ENCODE results near the gene IFNAR1.
A peak's percentile ranks its signal among the peaks of the same experiment; 100 is the strongest.

Gene IFNAR1

GRCh38 chr21:33324291-33325221 is at the start of gene IFNAR1:
Gene IFNAR1 (plus strand): TSS chr21:33324970. CDS start chr21:33325056, 86 bp downstream.
- no peaks in the 10 kb centered on the region for H3K4me1 Mint-ChIP-seq
- H3K4me3 Mint-ChIP-seq: no peak within 1 kb of the TSS
- peaks cover 6% of the 10 kb centered on the region for H3K9me3 Mint-ChIP-seq
- peaks cover 2% of the 10 kb centered on the region for H3K27me3 Mint-ChIP-seq (ENCODE audit: low read depth)
- H3K27ac Mint-ChIP-seq: no peak within 1 kb of the TSS
- no peak for TF ChIP-seq CTCF (IDR thresholded peaks at IDR 0.05; ENCODE audit: unreplicated experiment in 3 of 3)
- H3K36me3 Mint-ChIP-seq (ENCODE audit: low read depth): peaks cover 27% of the 10 kb centered on the region

- no peak overlapping the region for H3K4me3 Mint-ChIP-seq
- no peaks in the 10 kb centered on the region for H3K4me1 Mint-ChIP-seq
- peaks cover 72% of the 10 kb centered on the region for H3K36me3 Mint-ChIP-seq (ENCODE audit: low read depth)
- no peak overlapping the region for H3K27ac Mint-ChIP-seq
- peaks cover 4% of the 10 kb centered on the region for H3K27me3 Mint-ChIP-seq (ENCODE audit: low read depth)
- TF ChIP-seq CTCF (IDR thresholded peaks at IDR 0.05; ENCODE audit: unreplicated experiment in 3 of 3): no peak
- H3K9me3 Mint-ChIP-seq: peaks cover 35% of the 10 kb centered on the region
These were observed 46.0 kb upstream of the IFNAR1 start for GRCh38 chr21:33278721-33279120.

- Mint-ChIP-seq H3K27me3 (ENCODE audit: low read depth) (peaks cover 4% of the 10 kb centered on the region), H3K27ac (no peak overlapping the region), H3K36me3 (ENCODE audit: low read depth) (peaks cover 72% of the 10 kb centered on the region), H3K4me1 (no peaks in the 10 kb centered on the region), H3K4me3 (no peak overlapping the region), H3K9me3 (peaks cover 33% of the 10 kb centered on the region)
- TF ChIP-seq CTCF (IDR thresholded peaks at IDR 0.05; ENCODE audit: unreplicated experiment in 3 of 3): no peak
These were observed 45.4 kb upstream of the IFNAR1 start for GRCh38 chr21:33279330-33279820.

GRCh38 chr21:33281096-33281652 is 43.6 kb upstream of the IFNAR1 start:
- Mint-ChIP-seq H3K27me3 (ENCODE audit: low read depth) (peaks cover 4% of the 10 kb centered on the region), H3K36me3 (ENCODE audit: low read depth) (peaks cover 62% of the 10 kb centered on the region), H3K4me1 (peaks cover 8% of the 10 kb centered on the region), H3K9me3 (peaks cover 24% of the 10 kb centered on the region), H3K27ac (no peak overlapping the region), H3K4me3 (no peak overlapping the region)
- no peak for TF ChIP-seq CTCF (IDR thresholded peaks at IDR 0.05; ENCODE audit: unreplicated experiment in 3 of 3)

- Mint-ChIP-seq H3K4me3 (no peak overlapping the region), H3K36me3 (ENCODE audit: low read depth) (peaks cover 53% of the 10 kb centered on the region), H3K9me3 (peaks cover 18% of the 10 kb centered on the region), H3K27ac (peak overlapping the region; percentile 45 to 86 (median 59)), H3K27me3 (ENCODE audit: low read depth) (peaks cover 4% of the 10 kb centered on the region), H3K4me1 (peaks cover 28% of the 10 kb centered on the region)
- no peak for TF ChIP-seq CTCF (IDR thresholded peaks at IDR 0.05; ENCODE audit: unreplicated experiment in 3 of 3)
These were observed 41.6 kb upstream of the IFNAR1 start for GRCh38 chr21:33283203-33283602.
